Parathyroid adenoma (tissue), 2 donors: ENCODE data around the gene TRIM8.

Source experiments
- H2AFZ ChIP-seq: fragments of 300-600 bp; sonication (generic); one replicate; pipeline ENCODE4 v1.7.0; 2017; ENCODE audit warnings: antibody characterized with exemption, mild to moderate bottlenecking
- H3K27ac ChIP-seq: fragments of 300-600 bp; sonication (generic); one replicate; pipeline ENCODE4 v1.7.0; 2017
- H3K27me3 ChIP-seq: fragments of 300-600 bp; sonication (generic); one replicate; pipeline ENCODE4 v1.7.0; 2017; ENCODE audit warnings: low read length; ENCODE audit not compliant: control insufficient read depth, insufficient read depth
- H3K36me3 ChIP-seq: fragments of 300-600 bp; sonication (generic); one replicate; pipeline ENCODE4 v1.7.0; 2017; ENCODE audit warnings: low read length; ENCODE audit not compliant: control insufficient read depth, insufficient read depth
- H3K4me1 ChIP-seq: fragments of 300-600 bp; sonication (generic); one replicate; pipeline ENCODE4 v1.7.0; 2017; ENCODE audit warnings: control low read depth
- H3K4me2 ChIP-seq: fragments of 300-600 bp; sonication (generic); one replicate; pipeline ENCODE4 v1.7.0; 2017; ENCODE audit warnings: low read length
- H3K4me3 ChIP-seq: fragments of 300-600 bp; sonication (generic); one replicate; pipeline ENCODE4 v1.7.0; 2017; ENCODE audit warnings: low read depth, low read length
- H3K79me2 ChIP-seq: fragments of 300-600 bp; sonication (generic); one replicate; pipeline ENCODE4 v1.7.0; 2017; ENCODE audit warnings: control low read depth
- H3K9ac ChIP-seq: fragments of 300-600 bp; sonication (generic); one replicate; pipeline ENCODE4 v1.7.0; 2017; ENCODE audit warnings: mild to moderate bottlenecking
- H3K9me3 ChIP-seq: fragments of 300-600 bp; sonication (generic); one replicate; pipeline ENCODE4 v1.7.0; 2017; ENCODE audit warnings: low read length; ENCODE audit not compliant: control insufficient read depth
- CTCF ChIP-seq: fragments of 300-600 bp; sonication (generic); IDR thresholded peaks from one replicate; pipeline ENCODE4 v1.7.0; 2017; ENCODE audit warnings: antibody characterized with exemption, mild to moderate bottlenecking
- donor health status: primary hyperparathyroidism.

TRIM8 gene

GRCh38 chr10:102608487-102608886 lies 35.8 kb upstream of the TRIM8 start:
- Histone ChIP-seq H2AFZ (no peak overlapping the region), H3K36me3 (no peaks in the 10 kb centered on the region), H3K4me3 (no peak overlapping the region), H3K27ac (peak overlapping the region; percentile 97), H3K9ac (no peak overlapping the region), H3K79me2 (peaks cover 2% of the 10 kb centered on the region), H3K27me3 (no peaks in the 10 kb centered on the region), H3K4me2 (no peak overlapping the region), H3K9me3 (no peaks in the 10 kb centered on the region), H3K4me1 (peaks cover 72% of the 10 kb centered on the region)
- no peak for TF ChIP-seq CTCF

- H3K79me2 ChIP-seq, result peaks cover 2% of the 10 kb centered on the region
- peak overlapping the region; percentile 26 for H2AFZ ChIP-seq
- H3K9ac ChIP-seq, result no peak overlapping the region
- H3K27ac ChIP-seq, result peak overlapping the region; percentile 97
- H3K4me2 ChIP-seq, result no peak overlapping the region
- no peaks in the 10 kb centered on the region for H3K36me3 ChIP-seq
- no peaks in the 10 kb centered on the region for H3K27me3 ChIP-seq
- no peaks in the 10 kb centered on the region for H3K9me3 ChIP-seq
- no peak for TF ChIP-seq CTCF
- no peak overlapping the region for H3K4me3 ChIP-seq
- peaks cover 79% of the 10 kb centered on the region for H3K4me1 ChIP-seq
Measured at GRCh38 chr10:102610441-102610887, 33.8 kb upstream of the TRIM8 start.

GRCh38 chr10:102611514-102612087 lies 32.7 kb upstream of the TRIM8 start:
- no peak overlapping the region for H2AFZ ChIP-seq
- no peak overlapping the region for H3K9ac ChIP-seq
- no peak overlapping the region for H3K4me3 ChIP-seq
- H3K79me2 ChIP-seq, result peaks cover 2% of the 10 kb centered on the region
- no peak for TF ChIP-seq CTCF
- H3K36me3 ChIP-seq, result no peaks in the 10 kb centered on the region
- peaks cover 81% of the 10 kb centered on the region for H3K4me1 ChIP-seq
- peak overlapping the region; percentile 97 for H3K27ac ChIP-seq
- no peaks in the 10 kb centered on the region for H3K9me3 ChIP-seq
- no peaks in the 10 kb centered on the region for H3K27me3 ChIP-seq
- peak overlapping the region; percentile 25 for H3K4me2 ChIP-seq

- peaks cover 84% of the 10 kb centered on the region for H3K4me1 ChIP-seq
- TF ChIP-seq CTCF, result no peak
- no peaks in the 10 kb centered on the region for H3K36me3 ChIP-seq
- H3K9me3 ChIP-seq, result no peaks in the 10 kb centered on the region
- peak overlapping the region; percentile 97 for H3K27ac ChIP-seq
- no peaks in the 10 kb centered on the region for H3K27me3 ChIP-seq
- H3K4me2 ChIP-seq, result no peak overlapping the region
- peak overlapping the region; percentile 3 for H2AFZ ChIP-seq
- peaks cover 4% of the 10 kb centered on the region for H3K79me2 ChIP-seq
- H3K4me3 ChIP-seq, result no peak overlapping the region
- H3K9ac ChIP-seq, result no peak overlapping the region
Measured at GRCh38 chr10:102612964-102613275, 31.4 kb upstream of the TRIM8 start.

GRCh38 chr10:102613286-102613685 lies 31.0 kb upstream of the TRIM8 start:
- Histone ChIP-seq H3K27me3 (no peaks in the 10 kb centered on the region), H3K27ac (peak overlapping the region; percentile 97), H3K4me3 (no peak overlapping the region), H3K79me2 (peaks cover 4% of the 10 kb centered on the region), H3K4me1 (peaks cover 86% of the 10 kb centered on the region), H3K9ac (no peak overlapping the region), H3K9me3 (no peaks in the 10 kb centered on the region), H3K4me2 (no peak overlapping the region), H2AFZ (peak overlapping the region; percentile 3), H3K36me3 (no peaks in the 10 kb centered on the region)
- no peak for TF ChIP-seq CTCF
